GM12891 (cell line): ENCODE results near the gene HLA-DOA. TPM values are rescaled to one million over a fixed set of nuclear protein-coding genes. Genes with fewer than 3 reads are reported as not detected.

Experiments used
- DNase-seq: peaks from one replicate; pipeline ENCODE4 v3.0.0; 2011; ENCODE audit warnings: low spot score; ENCODE audit not compliant: insufficient read length
- FAIRE-seq: peaks from 2 replicates; lab custom pipeline; 2011; peaks lifted over from hg19 to GRCh38; lab: Jason Lieb, UNC
- PAX5 ChIP-seq: IDR thresholded peaks from 2 replicates; pipeline ENCODE4 v1.6.1; 2011; ENCODE audit warnings: low read length, moderate library complexity, mild to moderate bottlenecking; ENCODE audit not compliant: insufficient read depth, severe bottlenecking
- POLR2A ChIP-seq: IDR thresholded peaks from 2 replicates; pipeline ENCODE4 v1.6.1; 2011; ENCODE audit warnings: low read depth, low read length, control low read depth
- POLR2AphosphoS5 ChIP-seq: IDR thresholded peaks from 2 replicates; pipeline ENCODE4 v1.6.1; 2011; ENCODE audit warnings: low read depth, low read length, control low read depth
- POU2F2 ChIP-seq: IDR thresholded peaks from 2 replicates; pipeline ENCODE4 v1.6.1; 2011; ENCODE audit warnings: low read depth, mild to moderate bottlenecking, control low read depth, low read length, moderate library complexity
- SPI1 ChIP-seq: IDR thresholded peaks from 2 replicates; pipeline ENCODE4 v1.6.1; 2011; ENCODE audit warnings: low read depth, low read length, control low read depth
- TAF1 ChIP-seq: IDR thresholded peaks from 2 replicates; pipeline ENCODE4 v1.6.1; 2011; ENCODE audit warnings: low read depth, low read length, control low read depth
- polyA plus RNA-seq: library from polyadenylated mRNA; unstranded; fragments of >200 nt; gene quantifications from one replicate; pipeline ENCODE4 v1.2.1, GENCODE V29; 2012; ENCODE audit warnings: low read depth, missing spikeins, inconsistent platforms; ENCODE audit not compliant: missing spikeins

Gene HLA-DOA
- 110 TPM for polyA plus RNA-seq

DNA sequence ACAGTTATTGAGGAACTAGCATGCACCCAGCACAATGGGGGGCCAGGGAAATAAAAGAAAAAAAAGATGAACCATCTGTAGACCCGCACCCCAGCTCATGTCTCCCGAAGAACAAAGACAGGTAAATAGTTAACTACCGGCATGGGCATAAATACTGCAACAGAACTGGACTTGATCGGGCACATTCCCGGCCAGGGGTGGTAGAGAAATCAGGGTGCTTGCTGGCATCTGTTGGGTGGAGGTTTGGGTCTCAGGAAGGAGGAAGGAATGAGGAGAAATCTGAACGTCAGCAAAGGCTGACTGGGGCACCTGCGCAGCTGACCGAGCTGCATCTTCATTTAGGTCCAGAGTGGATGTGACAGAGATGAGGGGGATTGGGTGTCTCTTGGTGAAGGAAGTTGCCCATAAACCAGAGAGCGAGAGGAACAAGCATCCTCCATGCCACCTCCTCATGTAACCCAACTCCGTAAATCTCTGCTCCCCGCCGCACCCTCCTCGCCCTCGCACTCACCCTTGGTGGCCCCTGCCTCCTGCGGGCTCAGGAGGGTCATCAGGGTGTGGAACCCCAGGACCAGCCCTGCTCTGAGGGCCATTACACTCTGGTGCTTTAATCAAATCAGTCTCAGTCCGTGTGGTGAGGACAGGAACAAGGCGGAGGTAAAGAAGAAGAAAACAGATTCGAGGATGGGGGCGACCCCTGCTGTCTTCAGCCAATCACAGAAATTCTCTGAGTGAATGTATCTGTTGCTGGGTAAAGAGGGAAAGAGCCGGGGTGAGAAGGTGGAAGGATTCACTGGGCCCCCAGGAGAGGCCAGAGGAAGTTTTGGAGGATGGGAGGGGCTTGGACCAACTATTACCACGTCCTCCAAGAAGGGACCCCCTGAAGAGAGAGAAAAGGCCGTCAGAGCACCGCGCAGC lies at the start of gene HLA-DOA:
HLA-DOA (minus strand) TSS at position 648 of the 918 bp plus-strand sequence.
- TF ChIP-seq POLR2AphosphoS5 (peak; percentile 97), POU2F2 (peak; percentile 93), TAF1 (peak; percentile 92), PAX5 (no peak), SPI1 (no peak), POLR2A (peak; percentile 95)
- FAIRE-seq (peak; percentile 98), DNase-seq (peak; percentile 84)

DNA sequence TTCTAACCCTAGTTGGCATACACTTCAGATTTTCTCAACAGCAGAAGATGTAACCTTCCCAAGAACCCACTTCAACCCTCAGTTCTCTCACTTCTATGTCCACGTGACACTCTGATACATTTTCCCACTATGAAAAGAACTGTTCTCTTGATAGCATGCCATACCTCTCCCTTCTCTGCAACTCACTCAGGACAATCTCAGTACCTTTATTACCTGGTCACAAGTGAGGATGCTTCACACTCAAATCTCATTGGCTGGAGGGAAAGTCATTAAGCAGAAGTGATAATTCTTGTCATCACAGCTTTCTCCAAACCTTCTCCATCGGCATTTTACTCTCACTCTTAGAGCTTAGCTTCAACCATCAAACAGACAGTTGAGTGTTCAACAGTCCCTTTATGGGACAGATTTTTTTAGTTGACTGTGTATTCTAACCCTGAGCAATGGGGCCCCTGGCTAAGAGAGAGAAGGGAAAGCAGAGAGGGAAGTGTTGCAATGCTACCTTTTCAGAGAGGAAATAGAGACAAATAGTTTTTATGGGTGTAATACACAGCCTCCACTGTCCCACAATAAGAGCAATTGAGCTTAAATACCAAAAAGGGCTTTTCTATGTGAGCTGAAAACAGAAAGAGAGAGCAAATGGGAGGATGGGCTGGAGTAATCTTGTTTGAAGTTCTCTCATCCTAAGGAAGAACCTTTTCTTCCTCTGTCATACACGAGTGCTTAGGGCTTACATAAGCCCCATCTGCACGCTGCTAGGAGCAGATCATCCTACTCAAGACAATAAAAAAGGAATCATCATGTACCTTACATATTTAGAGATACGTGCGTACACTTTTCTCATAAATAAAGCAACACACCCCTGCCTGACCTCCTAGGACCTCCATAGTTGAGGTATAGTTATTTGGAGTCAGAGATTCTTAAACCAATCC lies 48.1 kb upstream of the HLA-DOA start:
- FAIRE-seq (peak; percentile 89), DNase-seq (no peak)
- TF ChIP-seq POLR2AphosphoS5 (peak; percentile 58; the same call in 1 of the 2 replicates), SPI1 (peak; percentile 72), TAF1 (peak; percentile 51; the same call in 1 of the 2 replicates), POU2F2 (0 out of 2 replicates have a peak, but pooled peaks have one; percentile 43), POLR2A (peak; percentile 43; the same call in 1 of the 2 replicates), PAX5 (no peak)

DNA sequence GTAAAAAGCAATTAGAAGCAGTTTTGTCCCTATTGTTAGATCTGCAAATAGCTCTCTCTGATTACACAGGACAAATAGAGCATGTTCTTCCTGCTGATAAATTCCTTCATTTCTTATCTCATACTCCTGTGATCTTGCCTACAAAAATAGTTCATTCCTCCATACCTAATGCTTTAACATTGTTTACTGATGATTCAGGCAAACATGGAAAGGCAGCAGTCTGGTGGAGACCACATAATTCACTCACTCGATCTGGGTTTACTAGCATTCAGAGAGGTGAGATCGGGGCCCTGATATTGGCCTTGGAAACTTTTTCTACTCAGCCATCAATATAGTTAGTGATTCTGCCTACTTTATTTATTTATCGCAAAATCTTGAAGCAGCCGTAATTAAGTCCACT lies 43.8 kb upstream of the HLA-DOA start:
- TF ChIP-seq POLR2AphosphoS5 (no peak), POLR2A (no peak), POU2F2 (no peak), TAF1 (no peak), PAX5 (no peak), SPI1 (no peak)
- no peak for FAIRE-seq

DNA sequence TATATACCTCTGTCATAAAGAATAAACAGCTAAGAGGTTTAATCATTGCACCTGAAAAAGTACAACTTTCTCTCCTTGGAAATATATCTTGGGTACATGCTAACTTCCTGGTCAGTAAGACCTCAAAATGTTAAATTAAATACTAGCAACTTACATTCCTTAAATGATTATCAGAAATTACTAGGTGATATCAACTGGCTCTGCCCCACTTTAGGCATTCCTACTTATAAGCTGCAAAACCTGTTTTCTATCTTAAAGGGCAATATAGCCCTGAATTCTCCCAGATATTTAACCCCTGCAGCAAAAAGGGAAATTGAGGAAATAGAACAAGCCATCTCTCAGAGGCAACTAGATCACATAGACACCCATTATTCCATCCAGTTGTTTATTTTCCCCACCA lies 43.2 kb upstream of the HLA-DOA start:
- no peak for FAIRE-seq
- TF ChIP-seq SPI1 (no peak), POLR2A (no peak), PAX5 (no peak)
- no peak for DNase-seq

More for the DNA sequence above, 43.8 kb upstream of the HLA-DOA start:
- no peak for DNase-seq

DNA sequence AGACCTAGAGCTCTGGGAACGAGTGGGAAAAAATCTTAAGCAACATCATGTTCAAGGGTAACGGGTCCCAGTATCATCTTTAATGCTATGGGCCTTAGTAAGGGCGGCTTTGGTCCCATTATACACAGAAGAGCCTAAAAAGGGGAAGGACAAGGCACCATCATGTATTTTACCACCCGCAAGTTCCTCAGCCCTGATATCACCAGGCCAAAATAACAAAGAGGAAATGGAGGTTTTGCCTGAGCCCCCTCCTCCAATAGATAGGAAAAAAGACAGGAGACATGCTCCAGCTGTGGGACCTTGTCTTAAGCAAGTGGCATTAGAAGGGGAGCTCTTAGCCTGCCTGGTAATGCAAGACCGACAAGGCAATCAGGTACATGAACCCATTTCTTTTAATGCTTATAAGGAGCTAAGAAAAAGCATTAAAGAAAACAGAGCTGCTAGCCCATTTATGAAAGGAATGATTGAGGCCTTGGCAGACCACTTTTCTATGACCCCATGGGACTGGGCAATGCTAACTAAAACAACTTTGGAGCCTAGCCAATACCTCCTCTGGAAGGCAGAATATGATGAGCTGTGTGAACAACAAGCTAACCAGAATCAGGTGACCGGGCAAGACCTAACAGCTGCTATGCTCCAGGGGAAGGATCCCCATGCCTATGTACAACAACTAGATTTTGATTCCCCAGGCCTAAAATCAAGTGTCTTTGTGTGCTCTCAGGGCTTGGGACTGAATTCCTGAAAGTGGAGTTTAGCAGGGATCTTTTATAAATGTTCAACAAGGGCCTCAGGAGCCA lies 40.8 kb upstream of the HLA-DOA start:
- TF ChIP-seq POLR2A: no peak
- TF ChIP-seq POLR2AphosphoS5: no peak
- TF ChIP-seq PAX5: no peak
- no peak for TF ChIP-seq POU2F2
- TF ChIP-seq TAF1: no peak
- no peak for TF ChIP-seq SPI1
- FAIRE-seq: no peak
- no peak for DNase-seq

DNA sequence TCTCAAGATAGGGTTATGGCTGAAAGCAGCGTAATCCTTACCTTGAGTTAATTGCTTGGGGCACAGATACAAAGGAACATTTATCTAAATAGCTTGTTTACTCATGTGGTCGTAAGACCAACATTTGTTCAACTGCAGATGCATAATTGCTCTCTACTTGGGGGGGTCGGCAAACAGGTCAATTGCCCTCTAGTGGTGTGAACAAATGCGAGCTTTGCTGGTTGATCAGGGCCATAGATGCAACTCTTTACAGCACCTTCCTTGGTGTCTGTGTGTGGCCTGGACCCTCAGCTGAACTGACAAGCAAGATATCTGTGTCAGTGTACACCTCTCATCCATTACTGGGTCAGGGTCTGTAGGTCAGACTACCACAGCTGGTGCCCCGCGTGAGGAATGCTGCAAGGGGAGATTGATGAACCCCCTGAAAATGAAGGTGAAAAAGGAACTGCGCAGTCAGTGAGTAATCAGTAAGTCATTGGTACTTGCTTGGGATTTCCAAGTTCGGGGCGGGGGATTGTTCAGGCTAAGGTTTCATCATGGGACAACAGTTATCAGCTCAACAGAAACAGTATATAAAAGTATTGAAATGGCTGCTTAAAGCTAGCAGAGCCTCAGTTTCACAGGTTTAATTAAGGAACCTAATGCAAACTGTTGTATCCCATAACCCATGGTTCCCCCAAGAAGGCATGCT lies 40.1 kb upstream of the HLA-DOA start:
- DNase-seq (no peak), FAIRE-seq (peak; percentile 91)
- no peak for TF ChIP-seq POLR2AphosphoS5
- TF ChIP-seq POLR2A: no peak
- TF ChIP-seq TAF1: no peak
- no peak for TF ChIP-seq PAX5
- no peak for TF ChIP-seq POU2F2
- TF ChIP-seq SPI1: no peak

DNA sequence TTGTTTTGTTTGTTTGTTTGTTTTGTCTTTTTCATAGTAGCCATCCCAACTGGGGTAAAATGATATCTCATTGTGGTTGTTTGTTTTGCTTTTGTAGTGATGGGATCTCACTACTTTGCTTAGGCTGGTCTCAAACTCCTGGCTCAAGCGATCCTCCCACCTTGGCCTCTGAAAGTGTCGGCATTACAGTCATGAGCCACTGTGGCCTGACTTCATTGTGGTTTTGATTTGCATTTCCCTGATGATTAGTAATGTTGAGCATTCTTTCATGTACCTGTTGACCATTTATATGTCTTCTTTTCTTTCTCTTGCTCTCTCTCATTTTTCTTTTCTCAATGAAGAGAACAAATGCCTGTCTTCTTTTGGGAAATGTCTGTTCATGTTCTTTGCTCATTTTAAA lies 30.8 kb upstream of the HLA-DOA start:
- peak; percentile 91 for TF ChIP-seq POU2F2
- TF ChIP-seq POLR2AphosphoS5: no peak
- no peak for TF ChIP-seq SPI1
- no peak for DNase-seq
- peak; percentile 74 for FAIRE-seq

DNA sequence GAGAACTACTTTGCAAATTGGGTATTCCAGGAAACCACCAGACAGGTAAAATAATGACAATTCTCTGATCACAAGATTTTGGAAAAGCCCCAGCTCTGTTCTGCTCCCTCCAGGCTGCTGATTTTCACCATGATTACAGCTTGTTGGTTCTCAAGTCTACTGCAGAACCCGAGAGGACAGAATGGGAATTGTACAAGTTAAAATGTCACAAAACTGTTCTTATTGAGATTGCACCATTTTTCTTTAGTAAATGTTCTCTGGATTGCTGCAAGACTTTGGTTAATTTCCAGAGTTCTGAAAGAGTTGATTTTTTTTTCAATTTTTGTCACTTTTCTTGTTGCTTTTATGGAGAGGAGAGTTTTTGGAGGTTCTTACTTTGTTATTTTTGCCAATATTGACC lies 27.1 kb upstream of the HLA-DOA start:
- TF ChIP-seq PAX5 (no peak), POU2F2 (no peak), SPI1 (no peak), TAF1 (no peak), POLR2AphosphoS5 (no peak), POLR2A (no peak)
- DNase-seq (no peak), FAIRE-seq (no peak)
